PFSK-1 (cell line): ENCODE results near the gene EEFSEC.

Experiments
- FOXP2 ChIP-seq: optimal IDR thresholded peaks from 2 replicates; pipeline ENCODE3; 2011; ENCODE audit warnings: borderline replicate concordance, control low read depth, inconsistent platforms; ENCODE audit not compliant: insufficient read depth; ENCODE audit errors: extremely low read length, extremely low read depth
- POLR2AphosphoS5 ChIP-seq: IDR thresholded peaks from 2 replicates; pipeline ENCODE4 v1.6.1; 2012; ENCODE audit warnings: low read depth, mild to moderate bottlenecking, control low read depth, low read length, moderate library complexity
- REST ChIP-seq, 2 experiments: IDR thresholded peaks; 2 replicates each; pipeline versions ENCODE4 v1.6.1 to v1.8.0; 2011 to 2012; ENCODE audit warnings: low read depth in 2 of 2, low read length in 2 of 2, control low read depth in 1 of 2, inconsistent platforms in 1 of 2, mild to moderate bottlenecking in 1 of 2, moderate library complexity in 1 of 2; ENCODE audit not compliant: insufficient read depth in 1 of 2
- SIN3A ChIP-seq: IDR thresholded peaks from 2 replicates; pipeline ENCODE4 v1.6.1; 2012; ENCODE audit warnings: mild to moderate bottlenecking, low read length, moderate library complexity, borderline replicate concordance; ENCODE audit not compliant: insufficient read depth
- TAF1 ChIP-seq: IDR thresholded peaks from 2 replicates; pipeline ENCODE4 v1.6.1; 2012; ENCODE audit warnings: low read length, control low read depth, borderline replicate concordance; ENCODE audit not compliant: insufficient read depth

Gene EEFSEC

GRCh38 chr3:128374746-128375445 is 221.6 kb downstream of the EEFSEC start:
- no peak for TF ChIP-seq POLR2AphosphoS5
- TF ChIP-seq TAF1 = no peak
- TF ChIP-seq SIN3A = no peak
- TF ChIP-seq FOXP2 = no peak
- no peak for TF ChIP-seq REST (IDR thresholded peaks at IDR 0.05; ENCODE audit: insufficient read depth in 1 of 2, low read depth in 2 of 2, low read length in 2 of 2)

- TF ChIP-seq TAF1 (no peak), FOXP2 (no peak), SIN3A (no peak), REST (IDR thresholded peaks at IDR 0.05; ENCODE audit: insufficient read depth in 1 of 2, low read depth in 2 of 2, low read length in 2 of 2) (no peak), POLR2AphosphoS5 (no peak)
These were observed 223.2 kb downstream of the EEFSEC start for GRCh38 chr3:128376516-128376915.

GRCh38 chr3:128378631-128379347 is 225.5 kb downstream of the EEFSEC start:
- no peak for TF ChIP-seq FOXP2
- no peak for TF ChIP-seq TAF1
- no peak for TF ChIP-seq SIN3A
- TF ChIP-seq REST (IDR thresholded peaks at IDR 0.05; ENCODE audit: insufficient read depth in 1 of 2, low read depth in 2 of 2, low read length in 2 of 2) = no peak
- no peak for TF ChIP-seq POLR2AphosphoS5

- no peak for TF ChIP-seq TAF1
These were observed 226.3 kb downstream of the EEFSEC start for GRCh38 chr3:128379367-128380160.

GRCh38 chr3:128380295-128380694 is 227.0 kb downstream of the EEFSEC start:
- no peak for TF ChIP-seq POLR2AphosphoS5
- TF ChIP-seq TAF1 = no peak
- TF ChIP-seq FOXP2 = no peak
- TF ChIP-seq SIN3A = no peak

- TF ChIP-seq REST (IDR thresholded peaks at IDR 0.05; ENCODE audit: insufficient read depth in 1 of 2, low read depth in 2 of 2, low read length in 2 of 2) (no peak), FOXP2 (no peak), POLR2AphosphoS5 (no peak), TAF1 (no peak), SIN3A (no peak)
These were observed 227.4 kb downstream of the EEFSEC start for GRCh38 chr3:128380719-128381118.
